Astrocyte of the spinal cord (primary cell): Measurements from ENCODE around the gene TIMP1.
A peak's percentile ranks its signal among the peaks of the same experiment; 100 is the strongest.

Experiments used
- DNase-seq: peaks from one replicate; pipeline ENCODE4 v3.0.0; 2011; ENCODE audit warnings: low read depth, low spot score
- H3K4me3 ChIP-seq: 2 replicates; pipeline ENCODE4 v1.5.1; 2011; ENCODE audit warnings: low read depth, mild to moderate bottlenecking, low read length, moderate library complexity
- CTCF ChIP-seq: IDR thresholded peaks from 2 replicates; pipeline ENCODE4 v1.5.1; 2012; ENCODE audit warnings: low read depth, mild to moderate bottlenecking, low read length, inconsistent platforms
- in situ Hi-C: cut with HindIII; loops from 2 replicates; pipeline ENCODE4 v1.10.0; 2017; ENCODE audit warnings: low sequenced_read_pairs

TIMP1 gene

GRCh38 chrX:47560179-47560933 lies 21.9 kb upstream of the TIMP1 start:
- TF ChIP-seq CTCF = no peak
- in situ Hi-C loops = no loop called here
- DNase-seq = no peak
- peak overlapping the region; percentile 58 for H3K4me3 ChIP-seq

DNA sequence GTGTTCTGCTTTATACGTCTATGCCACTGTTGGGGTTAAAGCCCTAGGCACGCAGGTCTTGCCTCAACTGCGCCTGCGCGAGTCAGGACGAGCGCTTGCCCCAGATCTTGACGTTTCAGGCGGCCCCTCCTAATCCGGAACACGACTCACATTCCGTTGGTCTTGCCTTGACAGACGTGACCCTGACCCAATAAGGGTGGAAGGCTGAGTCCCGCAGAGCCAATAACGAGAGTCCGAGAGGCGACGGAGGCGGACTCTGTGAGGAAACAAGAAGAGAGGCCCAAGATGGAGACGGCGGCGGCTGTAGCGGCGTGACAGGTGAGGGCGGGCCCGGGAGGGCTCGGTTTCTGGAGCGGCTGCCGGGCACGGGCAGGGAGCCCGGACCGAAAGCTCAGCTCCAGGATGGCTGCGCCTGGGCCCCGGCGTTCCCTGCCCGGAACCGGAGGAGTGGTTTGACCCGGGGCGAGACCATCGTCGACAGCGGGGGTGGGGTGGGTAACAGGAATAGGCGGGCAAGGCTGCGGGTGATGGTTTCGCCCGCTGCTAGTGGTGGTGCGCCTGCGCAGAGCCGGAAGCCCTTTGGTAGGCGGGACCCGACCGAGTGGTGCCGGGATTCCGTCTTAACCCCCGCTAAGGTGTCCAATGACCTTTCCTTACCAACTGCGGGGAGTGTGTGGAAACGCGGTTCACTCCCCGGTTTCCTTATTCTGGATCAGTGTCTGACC lies 21.1 kb upstream of the TIMP1 start, which contains the start of gene ARAF:
Gene ARAF, plus strand, starts transcription at position 272 of the 725 bp plus-strand sequence. CDS start 1,763 bp downstream, outside the sequence.
- peak within 1 kb of the TSS; percentile 58 for H3K4me3 ChIP-seq
- no peak for TF ChIP-seq CTCF
- peak; percentile 99 for DNase-seq
- in situ Hi-C loops = no loop called here

- DNase-seq = no peak
- TF ChIP-seq CTCF = no peak
- in situ Hi-C loops = no loop called here
- peak overlapping the region; percentile 58 for H3K4me3 ChIP-seq
These were observed 20.5 kb upstream of the TIMP1 start for GRCh38 chrX:47561659-47562151.

DNA sequence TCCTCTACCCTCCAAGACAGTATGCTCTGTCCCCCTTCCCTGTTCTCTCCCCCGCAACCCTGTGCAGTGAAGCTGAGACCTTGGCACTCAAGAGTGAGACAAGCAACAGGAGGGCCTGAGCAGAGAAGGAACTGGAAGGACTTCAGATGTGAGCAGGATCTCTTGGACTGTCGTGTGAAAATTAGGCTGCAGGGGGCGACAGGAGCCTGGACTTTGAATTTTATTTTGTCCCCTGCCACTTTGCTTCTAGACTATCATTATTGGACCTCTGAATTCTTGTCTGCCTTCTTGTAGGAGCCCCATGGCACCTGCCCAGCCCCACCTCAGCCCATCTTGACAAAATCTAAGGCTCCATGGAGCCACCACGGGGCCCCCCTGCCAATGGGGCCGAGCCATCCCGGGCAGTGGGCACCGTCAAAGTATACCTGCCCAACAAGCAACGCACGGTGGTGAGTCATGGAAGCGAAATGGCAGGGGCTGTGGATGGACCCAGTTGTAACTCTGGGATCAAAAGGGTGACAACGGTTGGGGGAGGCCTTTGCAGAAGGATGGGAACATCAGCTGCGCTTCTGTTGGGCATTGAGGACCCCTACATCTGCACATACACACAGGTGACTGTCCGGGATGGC lies 19.5 kb upstream of the TIMP1 start:
- peak; percentile 27 for DNase-seq
- in situ Hi-C loops = no loop called here
- TF ChIP-seq CTCF = peak; percentile 38
- no peak overlapping the region for H3K4me3 ChIP-seq

DNA sequence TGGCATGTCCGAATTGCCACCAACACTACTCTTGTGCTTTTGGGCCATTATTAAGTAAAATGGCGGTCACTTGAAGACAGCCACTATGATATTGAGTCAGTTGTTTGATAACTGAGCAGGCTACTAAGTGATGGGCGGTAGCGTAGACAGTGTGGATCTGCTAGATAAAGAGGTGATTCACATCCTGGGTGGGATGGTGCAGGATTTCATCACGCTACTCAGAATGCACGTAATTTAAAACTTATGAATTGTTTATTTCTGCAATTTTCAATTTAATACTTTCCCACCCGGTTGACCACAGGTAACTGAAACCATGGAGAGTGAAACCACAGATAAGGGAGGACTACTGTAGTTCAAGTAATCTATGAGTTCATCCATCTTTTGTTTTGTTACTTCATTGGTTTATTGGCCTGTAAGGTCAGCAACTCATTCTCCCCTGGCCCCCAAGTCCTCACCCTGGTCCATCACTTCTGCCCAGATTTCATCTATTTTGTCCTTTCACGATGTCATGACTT lies 18.4 kb upstream of the TIMP1 start:
- TF ChIP-seq CTCF = no peak
- in situ Hi-C loops = no loop called here
- no peak overlapping the region for H3K4me3 ChIP-seq
- no peak for DNase-seq

DNA sequence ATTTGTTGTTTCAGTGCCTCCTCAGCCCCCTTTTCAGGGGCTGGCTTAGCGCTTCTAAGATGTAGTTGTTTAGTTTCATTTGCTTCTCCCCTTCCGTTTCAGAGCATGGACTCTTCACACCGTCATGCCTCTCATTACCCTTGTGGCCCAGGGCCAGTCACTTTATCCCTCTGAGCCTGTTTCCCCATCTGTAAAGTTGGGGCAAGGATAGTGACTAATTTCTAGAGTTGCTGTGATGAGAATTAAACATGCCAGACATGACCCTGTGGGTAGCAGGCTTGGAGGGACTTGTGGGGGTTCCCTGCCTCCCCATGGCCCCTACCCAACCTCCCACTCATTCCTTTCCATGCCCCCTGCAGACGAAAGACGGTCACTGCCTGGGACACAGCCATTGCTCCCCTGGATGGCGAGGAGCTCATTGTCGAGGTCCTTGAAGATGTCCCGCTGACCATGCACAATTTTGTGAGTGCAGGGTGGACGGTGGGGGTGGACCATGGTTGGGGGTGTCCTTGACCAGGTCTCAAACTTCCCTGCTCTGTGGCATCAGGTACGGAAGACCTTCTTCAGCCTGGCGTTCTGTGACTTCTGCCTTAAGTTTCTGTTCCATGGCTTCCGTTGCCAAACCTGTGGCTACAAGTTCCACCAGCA lies 17.7 kb upstream of the TIMP1 start:
- no peak for TF ChIP-seq CTCF
- in situ Hi-C loops = no loop called here

More for the DNA sequence above, 17.7 kb upstream of the TIMP1 start:
- DNase-seq = no peak
- H3K4me3 ChIP-seq = no peak overlapping the region
